SH-SY5Y (cell line): ENCODE measurements around the gene MARS1.

Experiments
- GATA2 ChIP-seq: IDR thresholded peaks from 2 replicates; pipeline ENCODE4 v1.6.1; 2011; ENCODE audit warnings: mild to moderate bottlenecking, low read depth, low read length
- GATA3 ChIP-seq: IDR thresholded peaks from 2 replicates; pipeline ENCODE4 v1.6.1; 2011; ENCODE audit warnings: low read depth, mild to moderate bottlenecking, low read length, moderate library complexity

Gene MARS1

GRCh38 chr12:57454566-57455373 lies 33.1 kb upstream of the MARS1 start, which contains the start of gene INHBE:
Gene INHBE, plus strand, starts transcription at chr12:57455307. Its CDS starts 230 bp downstream, at chr12:57455537.
- TF ChIP-seq GATA2 (no peak), GATA3 (no peak)

- TF ChIP-seq GATA3 (no peak), GATA2 (no peak)
These were observed 32.3 kb upstream of the MARS1 start for GRCh38 chr12:57455374-57456144.

- TF ChIP-seq GATA2 (no peak), GATA3 (no peak)
These were observed 31.6 kb upstream of the MARS1 start for GRCh38 chr12:57456145-57456700.

GRCh38 chr12:57456737-57457490 lies 31.0 kb upstream of the MARS1 start:
- TF ChIP-seq GATA3 (no peak), GATA2 (no peak)

- TF ChIP-seq GATA3 (no peak), GATA2 (no peak)
These were observed 29.2 kb upstream of the MARS1 start for GRCh38 chr12:57458665-57459054.

GRCh38 chr12:57459055-57459749 lies 28.7 kb upstream of the MARS1 start:
- TF ChIP-seq GATA2 (no peak), GATA3 (no peak)

- TF ChIP-seq GATA3 (no peak), GATA2 (no peak)
These were observed 28.0 kb upstream of the MARS1 start, which contains the start of gene GLI1 for GRCh38 chr12:57459750-57460467. Gene GLI1, plus strand, starts transcription at chr12:57459785. Its CDS starts 3,907 bp downstream, at chr12:57463692.

- no peak for TF ChIP-seq GATA2
- TF ChIP-seq GATA3 = no peak
These were observed 27.4 kb upstream of the MARS1 start for GRCh38 chr12:57460468-57460784.

GRCh38 chr12:57460841-57461275 lies 27.0 kb upstream of the MARS1 start:
- no peak for TF ChIP-seq GATA2
- TF ChIP-seq GATA3 = no peak

GRCh38 chr12:57461276-57461916 lies 26.5 kb upstream of the MARS1 start:
- TF ChIP-seq GATA3 = no peak
- no peak for TF ChIP-seq GATA2

GRCh38 chr12:57461917-57462250 lies 26.0 kb upstream of the MARS1 start:
- no peak for TF ChIP-seq GATA2
- TF ChIP-seq GATA3 = no peak

- TF ChIP-seq GATA2 = no peak
- no peak for TF ChIP-seq GATA3
These were observed 25.5 kb upstream of the MARS1 start for GRCh38 chr12:57462251-57462911.

- TF ChIP-seq GATA3 (no peak), GATA2 (no peak)
These were observed 25.0 kb upstream of the MARS1 start for GRCh38 chr12:57462912-57463253.
